PFSK-1 (cell line): ENCODE measurements around the gene DDC.

ENCODE experiments used
- FOXP2 ChIP-seq: optimal IDR thresholded peaks from 2 replicates; pipeline ENCODE3; 2011; ENCODE audit warnings: borderline replicate concordance, control low read depth, inconsistent platforms; ENCODE audit not compliant: insufficient read depth; ENCODE audit errors: extremely low read length, extremely low read depth
- POLR2AphosphoS5 ChIP-seq: IDR thresholded peaks from 2 replicates; pipeline ENCODE4 v1.6.1; 2012; ENCODE audit warnings: low read depth, mild to moderate bottlenecking, control low read depth, low read length, moderate library complexity
- SIN3A ChIP-seq: IDR thresholded peaks from 2 replicates; pipeline ENCODE4 v1.6.1; 2012; ENCODE audit warnings: mild to moderate bottlenecking, low read length, moderate library complexity, borderline replicate concordance; ENCODE audit not compliant: insufficient read depth
- TAF1 ChIP-seq: IDR thresholded peaks from 2 replicates; pipeline ENCODE4 v1.6.1; 2012; ENCODE audit warnings: low read length, control low read depth, borderline replicate concordance; ENCODE audit not compliant: insufficient read depth
- TF ChIP-seq, protein P1 (sequence below), 2 experiments: IDR thresholded peaks; 2 replicates each; pipeline versions ENCODE4 v1.6.1 to v1.8.0; 2011 to 2012; ENCODE audit warnings: low read depth in 2 of 2, low read length in 2 of 2, control low read depth in 1 of 2, inconsistent platforms in 1 of 2, mild to moderate bottlenecking in 1 of 2, moderate library complexity in 1 of 2; ENCODE audit not compliant: insufficient read depth in 1 of 2

The DDC gene

DNA sequence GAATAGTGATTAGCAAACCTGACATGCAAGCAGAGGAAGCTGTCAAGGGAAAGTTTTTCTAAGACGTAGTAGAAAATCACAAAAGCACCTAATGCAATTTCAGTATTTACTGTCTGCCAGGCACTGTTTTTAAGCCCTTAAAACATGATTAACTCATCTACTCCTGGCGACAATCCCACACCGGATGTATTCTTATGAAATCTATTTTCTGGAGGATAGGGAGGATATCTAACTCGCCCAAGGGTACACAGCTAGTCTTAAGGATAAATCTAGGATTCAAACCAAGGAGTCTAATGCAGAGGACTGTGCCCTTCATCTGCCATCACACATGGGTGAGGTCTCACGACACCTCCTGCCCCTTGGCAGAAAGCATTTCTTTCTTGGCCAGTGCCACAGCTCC, 67.2 kb downstream of the DDC start:
- no peak for TF ChIP-seq SIN3A

- TF ChIP-seq FOXP2 (no peak), TAF1 (no peak), POLR2AphosphoS5 (no peak), SIN3A (no peak)
- TF ChIP-seq, protein P1, sequence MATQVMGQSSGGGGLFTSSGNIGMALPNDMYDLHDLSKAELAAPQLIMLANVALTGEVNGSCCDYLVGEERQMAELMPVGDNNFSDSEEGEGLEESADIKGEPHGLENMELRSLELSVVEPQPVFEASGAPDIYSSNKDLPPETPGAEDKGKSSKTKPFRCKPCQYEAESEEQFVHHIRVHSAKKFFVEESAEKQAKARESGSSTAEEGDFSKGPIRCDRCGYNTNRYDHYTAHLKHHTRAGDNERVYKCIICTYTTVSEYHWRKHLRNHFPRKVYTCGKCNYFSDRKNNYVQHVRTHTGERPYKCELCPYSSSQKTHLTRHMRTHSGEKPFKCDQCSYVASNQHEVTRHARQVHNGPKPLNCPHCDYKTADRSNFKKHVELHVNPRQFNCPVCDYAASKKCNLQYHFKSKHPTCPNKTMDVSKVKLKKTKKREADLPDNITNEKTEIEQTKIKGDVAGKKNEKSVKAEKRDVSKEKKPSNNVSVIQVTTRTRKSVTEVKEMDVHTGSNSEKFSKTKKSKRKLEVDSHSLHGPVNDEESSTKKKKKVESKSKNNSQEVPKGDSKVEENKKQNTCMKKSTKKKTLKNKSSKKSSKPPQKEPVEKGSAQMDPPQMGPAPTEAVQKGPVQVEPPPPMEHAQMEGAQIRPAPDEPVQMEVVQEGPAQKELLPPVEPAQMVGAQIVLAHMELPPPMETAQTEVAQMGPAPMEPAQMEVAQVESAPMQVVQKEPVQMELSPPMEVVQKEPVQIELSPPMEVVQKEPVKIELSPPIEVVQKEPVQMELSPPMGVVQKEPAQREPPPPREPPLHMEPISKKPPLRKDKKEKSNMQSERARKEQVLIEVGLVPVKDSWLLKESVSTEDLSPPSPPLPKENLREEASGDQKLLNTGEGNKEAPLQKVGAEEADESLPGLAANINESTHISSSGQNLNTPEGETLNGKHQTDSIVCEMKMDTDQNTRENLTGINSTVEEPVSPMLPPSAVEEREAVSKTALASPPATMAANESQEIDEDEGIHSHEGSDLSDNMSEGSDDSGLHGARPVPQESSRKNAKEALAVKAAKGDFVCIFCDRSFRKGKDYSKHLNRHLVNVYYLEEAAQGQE (IDR thresholded peaks at IDR 0.05; ENCODE audit: insufficient read depth in 1 of 2, low read depth in 2 of 2, low read length in 2 of 2): no peak
These were observed 68.0 kb downstream of the DDC start for GRCh38 chr7:50497068-50497642.

GRCh38 chr7:50496569-50496968, 68.6 kb downstream of the DDC start:
- TF ChIP-seq TAF1 (no peak), SIN3A (no peak), FOXP2 (no peak), POLR2AphosphoS5 (no peak)
- TF ChIP-seq, protein P1 (IDR thresholded peaks at IDR 0.05; ENCODE audit: insufficient read depth in 1 of 2, low read depth in 2 of 2, low read length in 2 of 2): no peak

GRCh38 chr7:50495746-50496145, 69.5 kb downstream of the DDC start:
- TF ChIP-seq FOXP2 (no peak), SIN3A (no peak), TAF1 (no peak), POLR2AphosphoS5 (no peak)
- TF ChIP-seq, protein P1 (IDR thresholded peaks at IDR 0.05; ENCODE audit: insufficient read depth in 1 of 2, low read depth in 2 of 2, low read length in 2 of 2): no peak

- TF ChIP-seq FOXP2 (no peak), TAF1 (no peak), SIN3A (no peak), POLR2AphosphoS5 (no peak)
- TF ChIP-seq, protein P1 (IDR thresholded peaks at IDR 0.05; ENCODE audit: insufficient read depth in 1 of 2, low read depth in 2 of 2, low read length in 2 of 2): no peak
These were observed 72.3 kb downstream of the DDC start for GRCh38 chr7:50492770-50493519.
